UCSD-AML1 (cell line): ENCODE measurements around the gene NOL3.

Experiments used
- DNase-seq: peaks from one replicate; lab custom pipeline; 2025; ENCODE audit not compliant: unreplicated experiment; lab: John Stamatoyannopoulos, UW

NOL3 gene

DNA sequence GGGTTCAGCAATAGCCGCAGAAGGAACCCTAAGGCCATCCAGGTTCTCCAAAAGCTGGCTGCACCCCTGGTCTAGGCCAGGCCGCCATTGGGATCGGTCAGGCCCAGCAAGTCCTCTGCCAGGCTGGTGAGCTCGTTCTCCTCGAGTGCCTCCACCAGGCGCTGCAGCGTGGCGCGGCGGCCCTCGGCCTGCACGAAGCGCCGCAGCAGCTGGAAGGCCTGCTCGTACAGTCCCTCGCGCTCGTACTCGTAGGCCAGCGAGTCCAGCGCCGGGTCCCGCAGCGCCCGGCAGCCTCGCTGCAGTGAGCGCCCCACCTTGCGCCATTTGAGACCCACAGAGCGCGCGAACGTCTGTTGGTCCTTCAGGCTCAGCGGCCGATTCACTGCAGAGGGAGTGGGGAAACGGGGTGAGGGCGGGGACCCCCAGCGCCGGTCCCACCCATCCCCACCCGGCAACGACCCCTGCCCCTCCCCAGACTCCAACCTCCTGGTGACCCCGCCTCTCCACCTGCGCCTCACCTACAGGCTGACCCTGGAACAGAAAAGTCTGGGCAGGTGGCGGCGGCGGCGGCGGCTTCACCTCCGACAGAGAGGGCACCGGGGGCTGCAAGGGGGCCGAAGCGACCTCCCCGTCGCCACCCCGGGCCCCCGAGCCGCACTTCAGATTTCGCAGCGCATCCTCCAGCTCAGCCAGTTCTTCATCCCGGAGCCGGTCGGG is 15.6 kb upstream of the NOL3 start:
- DNase-seq, result no peak

DNA sequence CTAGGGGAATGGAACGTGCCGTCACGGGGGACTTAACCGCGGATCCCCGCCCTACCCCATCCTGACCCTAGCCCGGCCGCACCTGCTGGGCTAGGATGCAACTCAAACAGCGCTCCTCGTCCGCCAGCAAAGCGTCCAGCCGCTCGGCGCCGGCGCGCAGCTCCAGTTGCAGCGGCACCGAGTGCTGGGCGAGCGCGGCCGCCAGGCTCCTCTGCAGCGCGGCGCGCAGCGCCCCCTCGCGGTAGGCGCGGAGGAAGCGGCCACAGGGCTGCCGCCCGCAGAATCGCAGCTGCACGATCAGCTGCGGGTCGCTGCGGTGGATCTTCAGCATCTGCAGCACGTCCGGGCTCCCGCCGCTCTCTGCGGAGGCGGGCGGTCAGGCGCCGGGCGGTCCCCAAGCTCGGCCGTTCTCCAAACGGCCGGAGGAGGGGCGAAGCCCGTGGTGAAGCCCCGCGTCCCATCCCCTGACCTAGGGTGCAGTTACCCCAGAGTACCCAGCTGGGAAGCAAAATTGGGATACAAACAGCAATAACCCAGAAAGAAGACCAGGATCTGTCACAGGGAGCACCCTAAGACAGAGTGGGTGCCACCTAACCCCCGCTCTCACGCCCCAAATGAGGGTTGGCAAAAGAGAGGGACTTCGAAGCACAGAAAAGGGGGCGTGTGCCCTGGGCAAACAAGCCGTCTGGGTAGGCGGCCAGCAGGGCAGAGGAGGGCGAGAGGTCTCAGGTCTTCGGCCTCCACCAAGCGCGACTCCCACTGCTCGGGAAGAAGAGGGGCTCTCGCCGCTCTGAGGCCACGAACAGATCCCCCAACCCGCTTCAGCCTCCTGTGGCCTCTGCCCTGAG is 14.8 kb upstream of the NOL3 start:
- DNase-seq, result peak; percentile 78

DNA sequence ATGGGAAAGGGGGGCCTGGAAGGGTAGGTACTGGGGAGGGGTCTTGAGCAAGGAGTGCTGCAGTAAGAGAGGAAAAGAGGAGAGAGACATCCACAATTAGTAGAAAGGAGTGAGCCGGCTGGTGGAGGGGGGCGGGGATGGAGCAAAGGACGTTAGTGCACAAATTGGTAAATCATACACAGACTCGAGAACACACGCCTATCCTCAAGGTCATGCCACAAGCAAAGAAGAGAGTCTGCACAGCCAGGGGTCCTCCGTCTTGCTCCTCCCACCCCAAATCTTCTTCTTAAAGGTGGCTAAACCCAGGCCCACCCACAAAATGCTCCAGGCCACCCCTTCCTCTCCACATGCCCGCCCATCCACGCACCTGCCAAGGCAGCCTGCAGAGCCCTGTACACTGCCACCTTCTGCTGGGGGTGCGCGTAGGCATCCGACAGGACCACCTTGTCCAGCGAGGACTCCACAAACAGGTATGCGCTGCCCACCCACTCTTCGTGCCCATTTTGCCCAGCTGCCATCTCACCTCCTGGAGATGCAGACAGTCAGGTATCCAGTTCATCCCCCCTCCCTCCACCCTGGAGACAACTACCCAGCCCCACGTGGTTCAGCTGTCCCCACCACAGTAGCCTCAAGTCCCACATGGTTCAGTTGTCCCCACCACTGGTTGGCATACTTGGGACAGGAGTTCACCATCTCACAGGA is 14.0 kb upstream of the NOL3 start:
- DNase-seq, result no peak

DNA sequence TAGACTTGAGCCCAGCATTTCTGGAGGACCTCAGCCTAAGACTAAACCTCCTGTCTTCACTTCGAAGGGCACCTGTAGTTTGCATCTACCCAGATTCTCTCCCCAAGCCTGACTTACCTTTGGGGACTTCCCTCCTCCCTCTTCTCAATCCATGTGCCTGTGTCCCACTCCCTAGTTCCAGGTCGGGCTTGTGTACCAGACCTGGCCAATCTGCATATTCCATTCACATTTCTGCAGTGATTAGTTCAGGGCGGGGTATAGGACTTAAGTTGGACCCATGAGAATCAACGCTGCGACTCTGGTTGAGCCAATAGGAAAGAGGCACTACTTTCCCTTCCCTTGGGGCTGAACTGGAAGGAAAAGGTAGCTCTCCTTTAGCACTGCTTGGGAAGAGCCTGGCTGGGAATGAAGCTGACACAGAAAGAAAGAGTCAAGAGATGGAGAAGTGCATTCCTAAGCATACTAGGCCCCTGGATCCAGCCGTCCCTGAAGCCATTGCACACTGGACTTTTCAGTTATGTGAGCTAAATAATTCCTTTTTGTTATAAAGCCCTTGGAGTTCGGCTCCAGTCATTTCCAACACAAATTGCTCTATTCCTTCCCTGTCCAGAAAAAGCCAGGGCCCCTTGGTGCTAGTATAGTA is 13.1 kb upstream of the NOL3 start:
- DNase-seq, result no peak

DNA sequence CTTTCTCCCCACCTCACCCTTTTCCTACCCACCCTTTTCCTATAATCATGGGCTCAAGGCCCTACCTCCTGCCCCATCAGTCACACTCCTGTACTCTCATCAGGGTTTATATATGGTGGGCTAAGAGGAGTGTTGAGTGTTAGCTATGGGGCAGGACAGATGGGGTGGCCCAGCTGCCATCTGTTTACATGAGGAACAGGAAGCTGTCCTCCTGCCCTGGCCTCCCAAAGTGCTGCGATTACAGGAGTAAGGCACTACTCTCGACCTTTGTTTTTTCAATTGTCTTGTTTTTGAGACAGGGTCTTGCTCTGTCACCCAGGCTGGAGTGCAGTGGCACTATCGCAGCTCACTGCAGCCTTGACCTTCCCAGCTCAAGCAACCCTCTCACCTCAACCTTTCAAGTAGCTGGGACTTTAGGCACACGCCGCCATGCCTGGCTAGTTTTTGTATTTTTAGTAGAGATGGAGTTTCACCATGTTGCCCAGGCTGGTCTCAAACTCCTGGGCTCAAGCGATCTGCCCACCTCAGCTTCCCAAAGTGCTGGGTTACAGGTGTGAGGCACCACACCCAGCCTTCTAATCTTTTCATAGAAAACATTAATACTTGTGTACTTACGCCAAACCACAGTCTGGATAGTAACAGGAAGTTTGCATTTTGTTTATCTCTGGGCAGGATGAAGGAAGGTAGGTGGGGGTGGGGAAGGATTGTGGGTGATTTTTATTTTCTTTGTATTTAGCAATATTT is 12.3 kb upstream of the NOL3 start:
- DNase-seq, result no peak

DNA sequence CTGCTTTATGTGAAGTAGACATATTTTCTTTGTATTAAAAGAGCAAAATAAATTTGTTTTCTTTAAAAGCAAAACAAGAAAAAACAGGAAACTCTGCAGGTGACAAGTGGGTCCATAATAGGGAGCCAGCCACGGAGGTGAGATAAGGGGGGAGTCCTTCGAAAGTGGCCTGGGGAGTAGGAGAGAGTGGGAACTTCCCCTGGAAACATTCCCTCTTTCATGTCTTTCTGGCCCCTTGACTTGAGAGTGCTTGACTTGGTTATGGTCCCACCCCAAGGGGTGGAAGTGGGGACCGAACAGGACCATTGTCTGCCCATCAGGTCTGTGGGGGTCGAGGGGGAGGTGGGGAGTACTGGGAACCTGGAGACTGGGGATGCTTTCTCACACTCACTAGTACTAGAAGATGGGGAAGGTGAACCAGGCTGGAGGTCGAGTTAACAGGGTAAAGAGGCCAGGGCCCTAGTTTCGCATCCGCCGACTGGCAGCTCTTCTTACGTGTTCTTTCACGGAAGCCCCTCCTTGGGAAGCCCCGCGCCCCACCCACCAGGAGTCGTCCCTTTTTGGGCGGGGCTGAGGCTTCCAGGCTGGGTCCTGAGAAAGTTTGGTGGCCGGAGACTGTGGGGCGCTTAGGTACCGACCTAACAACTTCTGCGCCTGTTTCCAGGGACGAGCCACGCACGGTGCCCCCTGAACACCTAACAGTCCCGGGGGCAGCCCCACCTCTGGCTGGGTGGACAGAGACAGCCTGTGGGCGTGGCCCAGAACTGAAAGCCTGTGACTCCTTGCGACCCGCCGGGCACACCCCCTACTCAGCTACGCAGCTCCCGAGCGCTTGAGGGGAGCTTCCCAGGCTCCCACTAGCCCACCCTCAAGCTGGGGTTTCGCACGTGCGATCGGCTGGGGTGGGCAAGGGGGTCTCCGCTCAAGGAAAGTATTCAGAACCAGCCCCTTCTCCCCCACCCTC is 11.4 kb upstream of the NOL3 start:
- DNase-seq, result peak; percentile 74

DNA sequence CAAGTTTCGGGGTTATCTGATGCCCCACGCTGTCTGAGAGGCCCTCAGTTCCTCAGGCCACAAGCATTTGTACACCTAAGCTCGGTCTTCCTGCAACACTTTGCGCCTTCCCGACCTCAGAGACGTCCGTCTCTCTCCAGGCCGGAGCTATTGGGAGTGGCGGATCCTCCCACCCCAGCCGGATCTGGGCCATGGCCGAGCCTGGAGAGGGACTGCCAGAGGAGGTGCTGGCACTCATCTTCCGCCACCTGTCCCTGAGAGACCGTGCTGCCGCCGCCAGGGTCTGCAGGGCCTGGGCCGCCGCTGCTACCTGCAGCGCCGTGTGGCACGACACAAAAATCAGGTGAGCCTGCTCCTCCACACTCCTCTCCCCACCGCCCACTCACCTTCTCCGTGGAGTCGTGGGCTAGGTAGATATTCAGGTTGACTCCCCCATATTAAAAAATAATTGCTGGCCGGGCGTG is 8.7 kb upstream of the NOL3 start:
- DNase-seq, result no peak

DNA sequence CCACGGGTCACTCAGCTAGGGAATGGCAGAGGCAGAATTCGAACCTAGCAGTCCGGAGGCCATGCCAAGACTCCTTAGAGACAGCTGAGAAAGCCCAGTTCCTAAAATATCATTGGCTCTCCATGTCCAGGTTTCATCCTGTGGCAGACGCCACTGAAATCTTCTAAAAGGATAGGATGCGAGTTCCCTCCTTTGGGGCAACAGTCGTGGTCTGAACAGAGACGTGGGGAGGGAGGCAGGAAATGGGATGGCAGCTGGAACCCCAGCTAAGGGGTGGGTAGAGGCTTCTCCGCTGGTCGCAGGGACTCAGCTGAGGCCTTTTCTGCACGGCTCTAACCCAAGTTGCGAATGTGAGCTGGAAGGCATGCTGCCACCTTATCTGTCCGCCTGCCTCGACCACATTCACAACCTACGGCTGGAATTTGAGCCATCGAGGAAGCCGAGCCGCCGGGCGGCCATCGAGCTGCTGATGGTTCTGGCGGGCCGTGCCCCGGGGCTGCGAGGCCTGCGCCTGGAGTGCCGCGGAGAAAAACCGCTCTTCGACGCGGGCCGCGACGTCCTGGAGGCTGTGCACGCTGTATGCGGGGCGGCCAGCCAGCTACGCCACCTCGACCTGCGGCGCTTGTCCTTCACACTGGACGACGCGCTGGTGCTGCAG is 7.7 kb upstream of the NOL3 start:
- DNase-seq, result no peak

DNA sequence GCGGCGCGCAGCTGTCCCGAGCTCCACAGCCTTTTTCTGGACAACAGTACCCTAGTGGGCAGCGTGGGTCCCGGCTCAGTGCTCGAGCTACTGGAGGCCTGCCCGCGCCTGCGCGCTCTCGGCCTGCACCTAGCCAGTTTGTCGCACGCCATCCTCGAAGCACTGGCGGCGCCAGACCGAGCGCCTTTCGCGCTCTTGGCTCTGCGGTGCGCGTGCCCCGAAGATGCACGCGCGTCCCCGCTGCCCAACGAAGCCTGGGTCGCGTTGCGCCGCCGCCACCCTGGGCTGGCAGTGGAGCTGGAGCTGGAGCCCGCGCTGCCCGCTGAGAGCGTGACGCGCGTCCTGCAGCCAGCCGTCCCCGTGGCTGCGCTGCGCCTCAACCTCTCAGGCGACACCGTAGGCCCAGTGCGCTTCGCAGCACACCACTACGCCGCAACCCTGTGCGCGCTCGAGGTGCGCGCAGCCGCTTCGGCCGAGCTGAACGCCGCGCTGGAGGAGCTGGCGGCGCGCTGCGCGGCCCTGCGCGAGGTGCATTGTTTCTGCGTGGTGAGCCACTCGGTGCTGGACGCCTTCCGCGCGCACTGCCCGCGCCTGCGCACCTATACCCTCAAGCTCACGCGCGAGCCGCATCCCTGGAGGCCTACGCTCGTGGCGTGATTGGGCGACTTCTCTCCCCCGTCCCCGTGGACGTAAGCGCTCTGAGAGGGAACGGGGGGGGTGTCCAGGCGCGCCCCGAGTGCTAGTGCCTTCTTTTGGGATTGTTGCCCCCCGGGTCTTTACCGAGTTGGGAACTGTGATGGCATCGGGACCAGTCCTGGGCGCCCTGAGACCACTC is 7.0 kb upstream of the NOL3 start:
- no peak for DNase-seq

DNA sequence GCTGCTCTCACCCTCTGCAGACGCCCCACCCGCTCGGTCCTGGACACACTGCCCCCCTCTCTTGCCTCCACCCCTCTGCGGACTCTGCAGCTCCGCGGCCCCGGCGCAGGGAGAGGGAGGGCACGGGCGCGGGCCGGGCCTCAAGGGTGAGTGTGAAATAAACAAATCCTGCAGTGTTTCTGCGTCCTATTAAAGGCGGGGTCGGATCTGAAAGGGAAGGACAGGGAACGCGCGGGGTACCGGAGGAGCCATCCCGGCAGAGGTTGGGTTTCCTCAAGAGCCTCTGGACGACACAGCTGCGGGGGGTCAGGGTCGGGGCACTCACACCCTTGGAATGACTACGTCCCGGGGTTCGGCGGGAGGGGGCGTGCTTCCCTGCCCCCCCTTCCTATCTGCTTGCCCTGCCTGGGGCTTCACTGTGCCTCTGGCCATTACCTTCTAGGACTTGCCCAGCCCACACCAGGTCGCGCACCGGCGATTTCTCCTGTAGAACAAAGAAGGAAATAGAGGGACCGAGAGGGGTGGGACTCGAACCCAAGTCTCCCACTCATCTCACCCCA is 6.3 kb upstream of the NOL3 start:
- DNase-seq, result no peak

DNA sequence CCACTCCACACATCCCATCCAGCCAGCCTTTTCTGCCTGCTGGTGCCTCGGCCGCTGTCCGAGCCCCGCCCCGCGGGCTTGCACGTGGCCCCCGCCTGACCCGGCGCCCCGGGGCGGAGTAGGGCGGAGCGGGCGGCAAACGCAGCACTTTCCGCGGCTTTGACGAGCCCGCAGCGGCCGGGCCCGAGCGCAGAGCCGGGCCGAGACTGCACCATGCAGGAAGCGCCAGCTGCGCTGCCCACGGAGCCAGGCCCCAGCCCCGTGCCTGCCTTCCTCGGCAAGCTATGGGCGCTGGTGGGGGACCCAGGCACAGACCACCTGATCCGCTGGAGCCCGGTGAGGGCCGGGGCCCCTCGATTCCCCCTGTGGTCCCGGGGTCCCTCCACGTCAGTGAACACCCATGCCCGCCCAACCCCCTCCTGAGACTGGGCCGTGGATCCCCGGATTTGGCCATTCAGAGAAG is 5.7 kb upstream of the NOL3 start, which contains the start of gene HSF4:
Gene HSF4 (plus strand): TSS at position 147 of the 463 bp plus-strand sequence. CDS start 67 bp downstream, at position 214.
- DNase-seq, result no peak

DNA sequence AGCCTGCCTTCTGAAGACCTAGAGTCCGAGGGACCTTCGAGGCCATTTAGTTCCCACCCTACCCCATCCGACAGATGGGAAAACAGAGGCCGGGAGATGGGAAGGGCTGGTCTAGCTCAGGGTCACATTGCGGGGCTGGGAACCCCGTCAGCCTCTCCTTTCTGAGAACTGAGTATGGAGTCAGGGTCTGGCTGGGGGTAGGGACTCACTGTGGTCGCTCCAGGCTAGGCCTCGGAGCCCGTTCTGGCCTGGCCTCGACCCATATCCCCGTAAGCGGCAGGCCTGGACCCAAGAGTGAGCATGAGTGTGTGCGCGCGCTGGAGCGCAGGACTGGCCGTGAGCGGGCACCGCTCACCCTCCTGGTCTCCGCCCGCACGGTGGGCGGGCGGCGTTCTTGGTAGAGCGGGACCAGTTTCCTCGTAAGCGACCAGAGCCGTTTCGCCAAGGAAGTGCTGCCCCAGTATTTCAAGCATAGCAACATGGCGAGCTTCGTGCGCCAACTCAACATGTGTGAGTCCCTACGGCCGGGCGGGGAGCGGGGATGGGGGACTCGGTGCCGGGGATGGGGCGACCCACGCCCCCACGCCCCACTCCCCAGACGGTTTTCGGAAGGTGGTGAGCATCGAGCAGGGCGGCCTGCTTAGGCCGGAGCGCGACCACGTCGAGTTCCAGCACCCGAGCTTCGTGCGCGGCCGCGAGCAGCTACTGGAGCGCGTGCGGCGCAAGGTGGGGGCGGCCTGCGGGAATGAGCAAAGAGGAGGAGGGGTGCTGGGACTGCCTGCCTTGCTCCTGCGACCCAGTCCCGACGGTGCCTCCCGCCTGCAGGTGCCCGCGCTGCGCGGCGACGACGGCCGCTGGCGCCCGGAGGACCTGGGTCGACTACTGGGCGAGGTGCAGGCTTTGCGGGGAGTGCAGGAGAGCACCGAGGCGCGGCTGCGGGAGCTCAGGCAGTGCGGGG is 4.9 kb upstream of the NOL3 start:
- DNase-seq, result no peak

DNA sequence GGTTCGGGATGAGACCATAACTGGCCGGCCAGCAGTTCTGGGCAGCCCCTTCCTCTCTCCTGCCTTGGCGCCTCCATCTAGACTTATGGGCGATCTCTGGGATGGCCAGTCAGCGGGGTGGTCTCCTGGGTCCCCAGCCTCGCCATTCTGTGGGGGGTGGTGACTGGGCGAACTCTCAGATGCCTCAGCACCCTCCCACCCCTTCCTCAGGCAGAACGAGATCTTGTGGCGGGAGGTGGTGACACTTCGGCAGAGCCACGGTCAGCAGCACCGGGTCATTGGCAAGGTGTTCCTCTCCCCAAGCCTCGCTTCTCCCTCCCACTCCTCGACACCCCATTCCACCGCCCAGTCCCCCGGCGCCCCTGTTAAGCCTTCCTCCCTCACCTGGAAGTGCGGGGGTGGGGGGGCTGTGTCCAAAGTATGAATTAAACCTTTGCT is 4.2 kb upstream of the NOL3 start:
- DNase-seq, result no peak

DNA sequence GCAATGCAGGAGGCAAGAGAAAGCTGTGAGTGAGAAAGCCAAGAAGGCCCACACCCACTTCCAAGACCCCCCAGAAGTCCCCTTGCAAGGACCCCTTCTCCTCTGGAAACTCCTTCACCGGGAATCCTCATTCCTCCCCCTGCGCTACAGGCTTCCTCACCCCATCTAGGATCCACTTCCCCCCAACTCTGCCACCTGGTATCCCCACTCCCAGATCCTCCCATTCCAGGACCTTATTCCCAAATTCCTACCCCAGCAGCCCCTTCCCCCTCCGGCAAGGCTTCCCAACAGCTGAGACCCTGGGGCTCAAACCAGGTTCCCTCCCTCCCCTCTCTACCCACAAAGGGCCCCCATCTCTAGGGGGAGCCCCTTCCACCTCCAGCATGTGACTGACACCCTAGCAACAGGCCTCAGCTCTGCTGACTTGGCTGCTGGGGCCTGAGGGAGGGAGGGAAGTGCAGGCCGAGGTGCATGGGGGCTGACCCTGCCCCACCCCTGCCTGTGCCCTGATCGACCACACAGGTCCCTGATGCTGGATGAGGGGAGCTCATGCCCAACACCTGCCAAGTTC is 3.7 kb upstream of the NOL3 start:
- DNase-seq, result no peak

DNA sequence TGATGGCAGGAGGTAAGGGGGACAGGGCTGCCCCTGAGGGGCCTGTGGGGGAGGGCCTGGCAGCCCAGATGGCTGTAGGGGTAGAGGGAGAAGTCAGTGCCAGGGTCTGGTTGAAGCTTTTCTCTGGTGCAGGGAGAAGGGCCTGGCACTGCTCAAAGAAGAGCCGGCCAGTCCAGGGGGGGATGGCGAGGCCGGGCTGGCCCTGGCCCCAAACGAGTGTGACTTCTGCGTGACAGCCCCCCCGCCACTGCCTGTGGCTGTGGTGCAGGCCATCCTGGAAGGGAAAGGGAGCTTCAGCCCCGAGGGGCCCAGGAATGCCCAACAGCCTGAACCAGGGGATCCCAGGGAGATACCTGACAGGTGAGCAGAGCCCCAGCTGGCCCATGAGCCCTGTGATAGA is 2.8 kb upstream of the NOL3 start:
- DNase-seq, result no peak

DNA sequence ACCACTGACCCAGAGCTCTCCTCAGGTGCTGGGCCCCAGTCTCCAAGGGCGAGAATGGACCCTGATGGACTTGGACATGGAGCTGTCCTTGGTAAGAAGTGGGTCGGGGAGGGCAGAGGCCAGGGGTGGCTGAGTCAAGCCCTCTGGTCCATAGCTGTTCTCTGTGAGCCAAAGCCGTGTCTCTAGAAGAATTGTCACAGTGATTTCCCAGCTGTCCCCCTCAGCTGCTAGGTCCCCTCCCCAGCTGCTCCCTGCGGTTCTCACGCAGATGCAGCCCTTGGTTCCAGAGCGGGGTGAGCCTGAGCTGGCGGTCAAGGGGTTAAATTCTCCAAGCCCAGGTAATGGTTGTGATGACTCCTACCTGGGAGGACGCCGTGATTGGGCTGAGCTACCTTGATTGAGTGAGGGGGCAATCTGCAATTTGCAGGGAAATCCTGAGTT is 1.3 kb upstream of the NOL3 start:
- DNase-seq, result no peak
